Tibial nerve (tissue), 4 donors: ENCODE measurements around the gene MAML2.

ENCODE experiments used
- CTCF ChIP-seq, 5 experiments: fragments of 200-600 bp in 3 of 5; fragments of 450-650 bp in 2 of 5; sonication (generic) in 3 of 5; IDR thresholded peaks; one replicate each; pipeline ENCODE4 v1.5.1; 2016 to 2019; ENCODE audit warnings: antibody characterized with exemption in 5 of 5, mild to moderate bottlenecking in 3 of 5, moderate library complexity in 2 of 5
- EP300 ChIP-seq, 2 donors: sonication (generic); formaldehyde crosslinking; IDR thresholded peaks; one replicate each; pipeline ENCODE4 v1.6.1; 2017; ENCODE audit warnings: antibody characterized with exemption in 2 of 2, mild to moderate bottlenecking in 1 of 2
- POLR2A ChIP-seq, 2 donors: fragments of 450-650 bp; IDR thresholded peaks; one replicate each; pipeline ENCODE4 v1.6.1; 2017; ENCODE audit warnings: antibody characterized with exemption in 2 of 2, mild to moderate bottlenecking in 2 of 2, moderate library complexity in 2 of 2

DNA sequence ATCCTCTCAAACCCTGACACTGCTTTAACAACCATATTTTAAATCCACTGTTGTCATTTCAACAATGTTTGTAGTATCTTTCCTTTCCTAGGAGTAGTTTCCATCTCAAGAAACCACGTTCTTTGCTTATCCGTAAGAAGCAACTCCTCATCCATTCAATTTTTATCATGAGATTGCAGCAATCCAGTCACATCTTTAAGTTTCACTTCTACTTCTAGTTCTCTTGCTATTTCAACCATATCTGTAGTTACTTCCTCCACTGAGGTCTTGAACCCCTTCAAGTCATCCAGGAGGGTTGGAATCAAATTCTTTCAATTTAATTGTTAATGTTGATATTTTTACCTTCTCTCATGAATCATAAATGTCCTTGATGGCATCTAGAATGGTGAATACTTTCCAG is 24.3 kb upstream of the MAML2 start:
- TF ChIP-seq CTCF (IDR thresholded peaks at IDR 0.05) (no peak), POLR2A (IDR thresholded peaks at IDR 0.05) (no peak), EP300 (IDR thresholded peaks at IDR 0.05) (no peak)
